ENCODE measurements around the gene EWSR1.

EWSR1 gene

DNA sequence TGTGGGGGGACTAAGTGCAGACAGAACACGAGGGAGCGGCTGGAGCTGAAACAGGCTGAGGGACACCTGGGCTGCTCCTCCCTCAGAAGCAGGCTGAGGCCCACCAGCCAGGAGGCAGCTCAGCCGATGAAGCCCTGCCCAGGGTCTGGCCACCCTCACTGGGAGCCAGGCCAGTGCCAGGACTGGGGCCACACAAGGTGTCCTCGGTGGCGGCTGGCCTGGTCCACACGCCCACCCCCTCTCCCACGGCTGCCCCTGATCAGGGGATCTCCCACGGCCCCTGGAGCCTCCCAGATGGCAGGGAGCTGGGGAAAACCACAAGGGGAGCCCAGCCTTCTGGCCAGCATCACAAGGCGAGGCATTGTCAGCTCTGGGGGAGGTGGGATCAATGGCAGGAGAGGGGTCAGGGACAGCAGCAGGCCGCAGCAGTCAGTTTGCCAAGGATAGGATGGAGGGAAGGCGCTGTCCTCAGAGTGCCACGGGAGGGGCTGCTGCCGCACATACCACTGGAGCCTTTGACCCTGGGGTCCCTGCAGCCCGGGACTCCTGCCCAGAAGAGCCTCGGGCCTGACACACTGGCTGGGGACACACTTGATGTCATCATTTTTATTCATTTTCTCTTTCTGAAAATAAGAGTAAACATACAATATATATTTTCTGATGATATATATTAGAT lies 59.2 kb downstream of the EWSR1 start:
- no peaks in the 10 kb centered on the region for H3K9me3 ChIP-seq
- no peaks in the 10 kb centered on the region for H3K4me1 ChIP-seq (ENCODE audit: control insufficient read depth in 1 of 2, insufficient read depth in 1 of 2, low read depth in 1 of 2, low read length in 1 of 2)
- no peaks in the 10 kb centered on the region for H3K27me3 ChIP-seq
- no peak overlapping the region for H3K27ac ChIP-seq
- H3K4me3 ChIP-seq (ENCODE audit: low read depth in 1 of 2, low read length in 1 of 2) = no peak overlapping the region
- no peak for TF ChIP-seq CTCF (IDR thresholded peaks at IDR 0.05)
- H3K36me3 ChIP-seq = peaks cover 69% of the 10 kb centered on the region

GRCh38 chr22:29328055-29328454 lies 60.0 kb downstream of the EWSR1 start:
- no peaks in the 10 kb centered on the region for H3K4me1 ChIP-seq (ENCODE audit: control insufficient read depth in 1 of 2, insufficient read depth in 1 of 2, low read depth in 1 of 2, low read length in 1 of 2)
- no peak for TF ChIP-seq CTCF (IDR thresholded peaks at IDR 0.05)
- H3K9me3 ChIP-seq = no peaks in the 10 kb centered on the region
- peaks cover 77% of the 10 kb centered on the region for H3K36me3 ChIP-seq
- no peak overlapping the region for H3K27ac ChIP-seq
- no peaks in the 10 kb centered on the region for H3K27me3 ChIP-seq
- H3K4me3 ChIP-seq (ENCODE audit: low read depth in 1 of 2, low read length in 1 of 2) = no peak overlapping the region

DNA sequence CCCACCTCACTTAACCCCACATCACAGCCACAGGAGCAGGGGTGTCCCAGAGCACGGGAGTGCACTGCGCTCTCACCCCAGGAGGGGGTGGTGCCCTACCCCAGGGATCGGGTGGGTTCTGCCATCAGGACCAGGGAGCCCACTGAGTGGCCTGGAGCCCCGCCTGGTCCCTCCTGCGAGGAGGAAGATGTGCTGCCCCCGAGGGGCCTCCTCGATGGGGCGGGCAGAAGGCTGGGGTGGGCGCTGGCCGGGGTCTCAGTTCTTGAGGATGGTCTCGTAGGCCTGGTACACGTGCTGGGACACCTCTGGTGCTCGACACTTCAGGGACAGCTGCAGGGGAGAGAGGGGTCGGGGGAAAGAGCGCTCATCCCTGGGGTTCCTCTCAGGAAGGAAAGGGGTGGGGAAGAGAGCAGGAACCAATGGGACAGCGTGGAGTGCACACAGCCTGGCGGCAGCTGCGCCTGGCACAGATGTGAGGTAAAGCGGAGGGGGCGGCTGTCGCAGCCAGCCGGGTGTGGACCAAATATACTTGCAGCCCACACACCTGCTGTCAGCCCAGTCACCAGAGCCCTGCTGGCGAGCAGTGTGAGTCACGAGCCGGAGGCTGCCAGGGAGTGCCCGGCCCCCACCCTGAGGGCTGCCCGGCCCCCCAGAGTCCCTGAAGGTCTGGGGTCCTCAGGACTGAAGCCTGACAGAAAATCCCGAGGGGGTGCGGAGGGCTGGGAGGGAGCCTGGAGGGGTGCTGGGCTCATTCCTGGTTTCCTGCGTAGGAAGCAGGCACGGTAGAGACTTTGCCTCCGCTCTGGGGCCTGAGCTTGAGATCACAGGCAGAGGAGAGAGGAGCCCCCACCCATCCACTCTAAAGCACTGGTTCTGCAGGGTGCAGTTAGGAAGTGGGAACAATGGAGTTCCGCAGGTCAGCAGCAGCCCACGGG lies 60.8 kb downstream of the EWSR1 start:
- Histone ChIP-seq H3K36me3 (peaks cover 85% of the 10 kb centered on the region), H3K9me3 (no peaks in the 10 kb centered on the region), H3K27ac (no peak overlapping the region), H3K27me3 (no peaks in the 10 kb centered on the region), H3K4me3 (ENCODE audit: low read depth in 1 of 2, low read length in 1 of 2) (no peak overlapping the region), H3K4me1 (ENCODE audit: control insufficient read depth in 1 of 2, insufficient read depth in 1 of 2, low read depth in 1 of 2, low read length in 1 of 2) (no peaks in the 10 kb centered on the region)
- no peak for TF ChIP-seq CTCF (IDR thresholded peaks at IDR 0.05)

DNA sequence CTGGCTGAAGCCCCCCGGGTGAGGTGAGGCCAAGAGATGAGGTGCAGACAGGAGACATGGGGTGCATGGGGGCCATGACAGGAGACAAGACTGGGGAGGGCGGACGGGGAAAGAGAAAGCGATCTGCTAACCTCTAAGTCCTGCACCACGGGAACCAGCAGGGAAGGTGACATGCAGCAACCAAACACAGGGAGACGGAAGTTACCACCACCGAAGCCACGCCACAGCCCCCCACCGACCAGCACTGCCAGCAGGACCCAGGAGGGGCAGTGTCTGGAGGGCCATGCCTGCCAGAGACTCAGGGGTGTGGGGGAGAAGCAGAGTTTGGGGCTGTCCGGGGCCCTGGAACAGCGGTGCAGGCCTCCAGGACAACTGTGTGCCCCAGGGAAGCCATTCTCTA lies 61.5 kb downstream of the EWSR1 start:
- H3K27me3 ChIP-seq = no peaks in the 10 kb centered on the region
- H3K36me3 ChIP-seq = peaks cover 92% of the 10 kb centered on the region
- no peaks in the 10 kb centered on the region for H3K9me3 ChIP-seq
- TF ChIP-seq CTCF (IDR thresholded peaks at IDR 0.05) = no peak
- H3K27ac ChIP-seq = no peak overlapping the region
- H3K4me1 ChIP-seq (ENCODE audit: control insufficient read depth in 1 of 2, insufficient read depth in 1 of 2, low read depth in 1 of 2, low read length in 1 of 2) = no peaks in the 10 kb centered on the region
- H3K4me3 ChIP-seq (ENCODE audit: low read depth in 1 of 2, low read length in 1 of 2) = no peak overlapping the region

DNA sequence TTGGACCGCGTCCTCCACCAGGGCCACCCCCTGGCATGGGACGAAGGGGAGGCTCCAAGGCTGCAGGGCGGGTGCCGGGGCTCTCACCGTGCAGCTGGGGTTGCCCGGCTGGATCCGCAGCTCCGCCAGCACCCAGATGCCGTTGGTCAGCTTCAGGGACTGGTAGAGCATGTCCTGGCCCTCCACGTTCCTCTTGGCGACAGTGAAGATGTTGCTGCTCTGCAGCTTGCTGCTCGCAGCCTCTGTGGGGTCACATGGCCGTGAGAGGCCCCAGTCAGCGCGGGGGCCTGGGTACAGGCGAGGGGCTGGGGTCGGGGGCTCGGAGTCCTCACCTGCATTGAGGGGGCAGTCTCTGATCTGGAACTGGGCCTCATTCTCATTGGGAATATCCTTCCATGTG lies 62.2 kb downstream of the EWSR1 start:
- Histone ChIP-seq H3K36me3 (peaks cover 100% of the 10 kb centered on the region), H3K27me3 (no peaks in the 10 kb centered on the region)
- no peak for TF ChIP-seq CTCF (IDR thresholded peaks at IDR 0.05)

More for the DNA sequence above, 62.2 kb downstream of the EWSR1 start:
- Histone ChIP-seq H3K9me3 (no peaks in the 10 kb centered on the region), H3K4me1 (ENCODE audit: control insufficient read depth in 1 of 2, insufficient read depth in 1 of 2, low read depth in 1 of 2, low read length in 1 of 2) (no peaks in the 10 kb centered on the region), H3K4me3 (ENCODE audit: low read depth in 1 of 2, low read length in 1 of 2) (no peak overlapping the region), H3K27ac (no peak overlapping the region)

Measured in neutrophil (primary cell).